Gastroesophageal sphincter (tissue), 4 donors: ENCODE data around the gene KRTAP10-3. TPM values are rescaled to one million over a fixed set of nuclear protein-coding genes. Genes with fewer than 3 reads are reported as not detected.

Experiments used
- ATAC-seq: fragments of 150-250 bp; one replicate; pipeline ENCODE4 v1.9.1; 2016; ENCODE audit warnings: mild to moderate bottlenecking, moderate library complexity
- H3K27ac ChIP-seq, 4 donors: fragments of 200-600 bp; sonication (generic) in 3 of 4; 1 replicate in 3 of 4; 2 replicates in 1 of 4; pipeline ENCODE4 v1.5.1; 2016 to 2019
- H3K27me3 ChIP-seq: fragments of 200-600 bp; sonication (generic); one replicate; pipeline ENCODE4 v1.5.1; 2019
- H3K36me3 ChIP-seq, 2 donors: fragments of 200-600 bp; sonication (generic); one replicate each; pipeline ENCODE4 v1.5.1; 2019; ENCODE audit warnings: control low read depth in 1 of 2
- H3K4me1 ChIP-seq, 3 donors: fragments of 200-600 bp; sonication (generic); 1 replicate in 2 of 3; 2 replicates in 1 of 3; pipeline ENCODE4 v1.5.1; 2016 to 2019; ENCODE audit warnings: control low read depth in 2 of 3
- H3K4me3 ChIP-seq, 2 donors: fragments of 200-600 bp; sonication (generic); one replicate each; pipeline ENCODE4 v1.5.1; 2019; ENCODE audit warnings: mild to moderate bottlenecking in 1 of 2, moderate library complexity in 1 of 2
- H3K9me3 ChIP-seq, 3 donors: fragments of 200-600 bp; sonication (generic); one replicate each; pipeline ENCODE4 v1.5.1; 2017 to 2019; ENCODE audit warnings: control low read depth in 2 of 3
- CTCF ChIP-seq, 4 experiments: fragments of 200-600 bp in 2 of 4; fragments of 450-650 bp in 2 of 4; sonication (generic) in 1 of 4; IDR thresholded peaks; one replicate each; pipeline ENCODE4 v1.5.1; 2017 to 2019; ENCODE audit warnings: antibody characterized with exemption in 4 of 4, mild to moderate bottlenecking in 2 of 4, moderate library complexity in 2 of 4
- EP300 ChIP-seq: sonication (generic); formaldehyde crosslinking; IDR thresholded peaks from one replicate; pipeline ENCODE4 v1.6.1; 2017; ENCODE audit warnings: antibody characterized with exemption, mild to moderate bottlenecking
- POLR2A ChIP-seq, 2 donors: fragments of 450-650 bp; IDR thresholded peaks; one replicate each; pipeline ENCODE4 v1.6.1; 2017; ENCODE audit warnings: antibody characterized with exemption in 2 of 2, mild to moderate bottlenecking in 2 of 2, moderate library complexity in 1 of 2
- POLR2AphosphoS5 ChIP-seq: sonication (generic); formaldehyde crosslinking; IDR thresholded peaks from one replicate; pipeline ENCODE4 v1.6.1; 2017; ENCODE audit warnings: antibody characterized with exemption
- WGBS, 2 donors: methylation state at CpG; one replicate each; pipeline ENCODE4 v1.1.5; 2018; ENCODE audit warnings: low coverage in 1 of 2; 5-methylcytosine and 5-hydroxymethylcytosine counted together
- total RNA-seq, 4 donors: library from RNA; depleted of rRNA; stranded (reverse); fragments of >200 nt; gene quantifications; one replicate each; pipeline ENCODE4 v1.1.0, GENCODE V29; 2016

KRTAP10-3 gene
- total RNA-seq, 4 donors from 2014 or later = not detected

- no peak overlapping the region for H3K4me3 ChIP-seq
- H3K4me1 ChIP-seq = no peaks in the 10 kb centered on the region
- 87 to 93% methylated on average over 16 to 19 of the region's 40 CpGs for WGBS, 2 donors
- no peak for ATAC-seq
- TF ChIP-seq EP300 = no peak
- no peak for TF ChIP-seq CTCF (IDR thresholded peaks at IDR 0.05)
- TF ChIP-seq POLR2AphosphoS5 = no peak
- TF ChIP-seq POLR2A (IDR thresholded peaks at IDR 0.05) = no peak
- H3K36me3 ChIP-seq = no peaks in the 10 kb centered on the region
- H3K27me3 ChIP-seq = peaks cover 73% of the 10 kb centered on the region
- no peak overlapping the region for H3K27ac ChIP-seq
- peaks cover 0 to 29% (median 0%) of the 10 kb centered on the region in 3 donors for H3K9me3 ChIP-seq
These were observed 13.5 kb upstream of the KRTAP10-3 start for GRCh38 chr21:44571844-44572782.

GRCh38 chr21:44571296-44571695, 12.7 kb upstream of the KRTAP10-3 start:
- ATAC-seq = no peak
- TF ChIP-seq CTCF (IDR thresholded peaks at IDR 0.05) = no peak
- no peak for TF ChIP-seq EP300
- no peak for TF ChIP-seq POLR2AphosphoS5
- TF ChIP-seq POLR2A (IDR thresholded peaks at IDR 0.05) = no peak
- H3K36me3 ChIP-seq = no peaks in the 10 kb centered on the region
- no peaks in the 10 kb centered on the region for H3K4me1 ChIP-seq
- H3K27me3 ChIP-seq = peaks cover 65% of the 10 kb centered on the region
- no peak overlapping the region for H3K27ac ChIP-seq
- peaks cover 0 to 21% (median 0%) of the 10 kb centered on the region in 3 donors for H3K9me3 ChIP-seq
- WGBS, 2 donors = 0 to 97% methylated on average over 1 to 3 of the region's 4 CpGs
- H3K4me3 ChIP-seq = no peak overlapping the region

- WGBS, 2 donors = 80% methylated on average over 1 of the region's 12 CpGs; no CpG with 5 or more reads in 1 of the 2 donors
- Histone ChIP-seq H3K27ac (no peak overlapping the region), H3K36me3 (no peaks in the 10 kb centered on the region), H3K4me1 (no peaks in the 10 kb centered on the region), H3K9me3 (peaks cover 0 to 10% (median 0%) of the 10 kb centered on the region in 3 donors), H3K27me3 (peaks cover 53% of the 10 kb centered on the region), H3K4me3 (no peak overlapping the region)
- TF ChIP-seq EP300 = no peak
- no peak for TF ChIP-seq CTCF (IDR thresholded peaks at IDR 0.05)
- no peak for ATAC-seq
These were observed 11.4 kb upstream of the KRTAP10-3 start for GRCh38 chr21:44569861-44570517.

GRCh38 chr21:44568667-44569556, 10.3 kb upstream of the KRTAP10-3 start:
- no peak for ATAC-seq
- H3K36me3 ChIP-seq = no peaks in the 10 kb centered on the region
- H3K4me1 ChIP-seq = no peaks in the 10 kb centered on the region
- peaks cover 44% of the 10 kb centered on the region for H3K27me3 ChIP-seq
- peaks cover 0 to 10% (median 0%) of the 10 kb centered on the region in 3 donors for H3K9me3 ChIP-seq
- TF ChIP-seq CTCF (IDR thresholded peaks at IDR 0.05) (no peak), EP300 (no peak), POLR2AphosphoS5 (no peak), POLR2A (IDR thresholded peaks at IDR 0.05) (no peak)
- no peak overlapping the region for H3K27ac ChIP-seq
- no peak overlapping the region for H3K4me3 ChIP-seq
- 85 to 90% methylated on average over 4 to 5 of the region's 27 CpGs for WGBS, 2 donors
